PC-3 (cell line): Measurements from ENCODE around the gene INCA1. TPM values are rescaled to one million over a fixed set of nuclear protein-coding genes. Genes with fewer than 3 reads are reported as not detected.

ENCODE experiments used
- ATAC-seq: fragments of 200-7000 bp; cut with Tn5 transposase; 2 replicates; pipeline ENCODE4 v1.9.1; 2020; ENCODE audit warnings: mild to moderate bottlenecking, moderate library complexity
- BruUV-seq: library from RNA; stranded (reverse); fragments of 400-500 nt; replicated peaks from 2 replicates; lab custom pipeline; 2021; lab: Mats Ljungman, UMichigan
- CTCF ChIA-PET: fragments of 300-600 bp; sonication (Branson Sonifier 250); formaldehyde crosslinking; loops from one replicate; lab custom pipeline; 2022; ENCODE audit warnings: antibody characterized with exemption; lab: Charles Lee
- POLR2A ChIA-PET: fragments of 300-600 bp; sonication (Branson Sonifier 250); formaldehyde crosslinking; loops from one replicate; lab custom pipeline; 2022; ENCODE audit warnings: antibody characterized with exemption; ENCODE audit not compliant: unreplicated experiment; lab: Charles Lee
- DNase-seq: peaks from one replicate; pipeline ENCODE4 v3.0.0-alpha.2; 2015
- H2AFZ ChIP-seq: fragments of 300-600 bp; sonication (generic); 2 replicates; pipeline ENCODE4 v1.6.0; 2016; ENCODE audit warnings: antibody characterized with exemption, low read length
- H3F3A ChIP-seq: fragments of 300-600 bp; sonication (generic); one replicate; pipeline ENCODE4 v1.6.0; 2017; ENCODE audit warnings: antibody characterized with exemption, low read length, control low read depth, mild to moderate bottlenecking; ENCODE audit not compliant: unreplicated experiment
- H3K27ac ChIP-seq: fragments of 300-600 bp; sonication (generic); 2 replicates; pipeline ENCODE4 v1.5.1; 2016; ENCODE audit warnings: mild to moderate bottlenecking, low read length
- H3K27me3 ChIP-seq: fragments of 300-600 bp; sonication (generic); 2 replicates; pipeline ENCODE4 v1.6.1; 2016; ENCODE audit warnings: low read length, mixed read lengths
- H3K36me3 ChIP-seq: fragments of 300-600 bp; sonication (generic); 2 replicates; pipeline ENCODE4 v1.6.1; 2016; ENCODE audit warnings: low read depth, mixed run types, low read length, mixed read lengths
- H3K4me1 ChIP-seq: fragments of 300-600 bp; sonication (generic); 2 replicates; pipeline ENCODE4 v1.5.1; 2016; ENCODE audit warnings: low read length; ENCODE audit not compliant: insufficient read depth
- H3K4me2 ChIP-seq: fragments of 300-600 bp; sonication (generic); 2 replicates; pipeline ENCODE4 v1.6.0; 2016; ENCODE audit warnings: low read length
- H3K4me3 ChIP-seq: fragments of 300-600 bp; sonication (generic); 2 replicates; pipeline ENCODE4 v1.5.1; 2016; ENCODE audit warnings: mild to moderate bottlenecking, low read length, mixed read lengths
- H3K79me2 ChIP-seq: fragments of 300-600 bp; sonication (generic); 2 replicates; pipeline ENCODE4 v1.6.1; 2017; ENCODE audit warnings: low read length, mixed read lengths
- H3K9ac ChIP-seq: fragments of 300-600 bp; sonication (generic); 2 replicates; pipeline ENCODE4 v1.6.0; 2016; ENCODE audit warnings: mild to moderate bottlenecking, low read length
- H3K9me2 ChIP-seq: fragments of 300-600 bp; sonication (generic); replicated peaks from 2 replicates; pipeline ENCODE4 v1.6.1; 2016; ENCODE audit warnings: mixed run types, low read length, mixed read lengths
- H3K9me3 ChIP-seq: fragments of 300-600 bp; sonication (generic); 2 replicates; pipeline ENCODE4 v1.6.1; 2016; ENCODE audit warnings: low read length, mixed read lengths
- H4K20me1 ChIP-seq: fragments of 300-600 bp; sonication (generic); 2 replicates; pipeline ENCODE4 v1.6.1; 2016; ENCODE audit warnings: low read length, mixed read lengths
- EZH2 ChIP-seq: fragments of 300-600 bp; sonication (generic); IDR thresholded peaks from one replicate; pipeline ENCODE4 v1.6.1; 2017; ENCODE audit warnings: antibody characterized with exemption, mild to moderate bottlenecking, low read length; ENCODE audit not compliant: unreplicated experiment
- EZH2phosphoT487 ChIP-seq: fragments of 300-600 bp; sonication (generic); IDR thresholded peaks from 2 replicates; pipeline ENCODE4 v1.6.1; 2018; ENCODE audit warnings: mild to moderate bottlenecking, antibody characterized with exemption, low read length, borderline replicate concordance
- intact Hi-C: fragments of 100-400 bp; cut with micrococcal nuclease; formaldehyde crosslinking; loops from 2 replicates; pipeline ENCODE4 v1.9.0; 2023
- total RNA-seq: library from RNA; depleted of rRNA; stranded (reverse); fragments of >200 nt; gene quantifications from 2 replicates; pipeline ENCODE4 v1.2.3, GENCODE V29; 2014
- TF ChIP-seq, protein P1 (sequence below): fragments of 300-600 bp; sonication (generic); conservative IDR thresholded peaks from 2 replicates; pipeline ENCODE4 v1.5.1; 2017; ENCODE audit warnings: antibody characterized with exemption, low read depth, mild to moderate bottlenecking, low read length

Gene INCA1
- total RNA-seq, 1 experiment from 2014 or later: not detected

GRCh38 chr17:5019475-5019956 is 22.2 kb upstream of the INCA1 start:
- POLR2A ChIA-PET: no interaction called here
- H2AFZ ChIP-seq: no peak overlapping the region
- CTCF ChIA-PET: no interaction called here

DNA sequence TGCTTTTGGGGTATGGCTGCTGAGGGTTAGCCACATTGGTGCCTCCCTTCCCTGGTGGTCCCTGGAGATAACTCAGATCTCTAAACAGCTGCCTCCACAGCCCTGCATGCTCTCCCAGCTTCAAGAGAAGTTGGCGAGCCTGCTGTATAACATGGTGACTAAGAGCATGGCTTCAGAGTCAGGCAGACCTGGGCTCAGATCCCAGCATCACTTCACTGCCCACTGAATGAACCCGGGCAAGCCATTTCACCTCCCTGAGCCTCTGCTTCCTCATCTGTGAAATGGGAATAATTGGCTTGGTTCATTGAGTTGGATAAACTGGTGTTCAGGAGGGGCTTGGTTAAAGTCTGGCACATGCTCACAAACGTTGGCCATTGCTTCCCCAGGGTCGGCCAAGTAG is 17.0 kb upstream of the INCA1 start:
- Histone ChIP-seq H3K27me3 (no peaks in the 10 kb centered on the region), H3K4me2 (no peak overlapping the region), H3K9ac (no peak overlapping the region), H3K36me3 (peaks cover 3% of the 10 kb centered on the region; the same call in 1 of the 2 replicates), H3K9me3 (no peaks in the 10 kb centered on the region), H4K20me1 (no peaks in the 10 kb centered on the region), H3K4me3 (no peak overlapping the region), H3K4me1 (no peaks in the 10 kb centered on the region), H3K9me2 (no peaks in the 10 kb centered on the region), H2AFZ (no peak overlapping the region), H3K79me2 (no peaks in the 10 kb centered on the region), H3F3A (no peaks in the 10 kb centered on the region), H3K27ac (no peak overlapping the region)
- ChIA-PET CTCF (no interaction called here), POLR2A (no interaction called here)
- intact Hi-C loops: no loop called here
- DNase-seq (no peak), ATAC-seq (no peak)
- TF ChIP-seq EZH2 (no peak), EZH2phosphoT487 (no peak)
- TF ChIP-seq, protein P1, sequence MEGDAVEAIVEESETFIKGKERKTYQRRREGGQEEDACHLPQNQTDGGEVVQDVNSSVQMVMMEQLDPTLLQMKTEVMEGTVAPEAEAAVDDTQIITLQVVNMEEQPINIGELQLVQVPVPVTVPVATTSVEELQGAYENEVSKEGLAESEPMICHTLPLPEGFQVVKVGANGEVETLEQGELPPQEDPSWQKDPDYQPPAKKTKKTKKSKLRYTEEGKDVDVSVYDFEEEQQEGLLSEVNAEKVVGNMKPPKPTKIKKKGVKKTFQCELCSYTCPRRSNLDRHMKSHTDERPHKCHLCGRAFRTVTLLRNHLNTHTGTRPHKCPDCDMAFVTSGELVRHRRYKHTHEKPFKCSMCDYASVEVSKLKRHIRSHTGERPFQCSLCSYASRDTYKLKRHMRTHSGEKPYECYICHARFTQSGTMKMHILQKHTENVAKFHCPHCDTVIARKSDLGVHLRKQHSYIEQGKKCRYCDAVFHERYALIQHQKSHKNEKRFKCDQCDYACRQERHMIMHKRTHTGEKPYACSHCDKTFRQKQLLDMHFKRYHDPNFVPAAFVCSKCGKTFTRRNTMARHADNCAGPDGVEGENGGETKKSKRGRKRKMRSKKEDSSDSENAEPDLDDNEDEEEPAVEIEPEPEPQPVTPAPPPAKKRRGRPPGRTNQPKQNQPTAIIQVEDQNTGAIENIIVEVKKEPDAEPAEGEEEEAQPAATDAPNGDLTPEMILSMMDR: no peak
- no TSS peak for BruUV-seq

More at GRCh38 chr17:5019475-5019956, 22.2 kb upstream of the INCA1 start:
- Histone ChIP-seq H3K9ac (no peak overlapping the region), H3K9me3 (no peaks in the 10 kb centered on the region), H3K4me2 (no peak overlapping the region), H3K9me2 (no peaks in the 10 kb centered on the region), H4K20me1 (no peaks in the 10 kb centered on the region), H3K79me2 (no peaks in the 10 kb centered on the region), H3K27ac (no peak overlapping the region), H3K4me1 (no peaks in the 10 kb centered on the region), H3K27me3 (no peaks in the 10 kb centered on the region), H3F3A (no peaks in the 10 kb centered on the region), H3K4me3 (no peak overlapping the region), H3K36me3 (peaks cover 9% of the 10 kb centered on the region; the same call in 1 of the 2 replicates)
- ATAC-seq (peak; percentile 37; the same call in 1 of the 2 replicates), DNase-seq (peak; percentile 4)
- TF ChIP-seq, protein P1: no peak; the same call in 1 of the 2 replicates
- TF ChIP-seq EZH2 (no peak), EZH2phosphoT487 (no peak)
- intact Hi-C loops: no loop called here
- no TSS peak for BruUV-seq

DNA sequence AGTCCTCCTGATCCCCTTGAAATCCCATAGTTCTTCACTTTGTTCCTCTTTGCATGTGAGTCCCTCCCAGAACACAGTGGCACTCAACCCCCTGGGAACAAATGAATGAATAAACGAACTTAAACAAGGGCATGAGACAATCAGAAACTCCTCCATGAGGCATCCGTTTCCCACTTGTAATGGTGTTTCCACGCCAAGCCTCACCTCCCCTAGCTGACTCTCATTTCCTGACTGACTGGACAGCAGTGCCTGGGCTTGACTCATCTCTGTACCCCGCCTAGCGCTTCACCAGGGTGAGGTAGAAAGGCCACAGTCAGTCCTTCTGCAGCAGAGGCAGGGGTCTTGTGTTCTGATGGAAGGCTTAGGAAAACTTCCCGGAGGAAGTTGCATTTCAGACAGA is 14.6 kb upstream of the INCA1 start:
- peak; percentile 14 for DNase-seq
- no peaks in the 10 kb centered on the region for H3F3A ChIP-seq
- H3K4me2 ChIP-seq: no peak overlapping the region
- H2AFZ ChIP-seq: no peak overlapping the region
- H3K4me1 ChIP-seq: no peaks in the 10 kb centered on the region
- CTCF ChIA-PET: no interaction called here
- no peak overlapping the region for H3K4me3 ChIP-seq
- TF ChIP-seq EZH2: no peak
- TF ChIP-seq, protein P1: no peak
- no peak for TF ChIP-seq EZH2phosphoT487
- POLR2A ChIA-PET: interaction anchor here (0.6 kb wide), 1 partner anchor 24 kb away, joined by 3 read pairs; no protein-coding TSS in a partner anchor
- no peaks in the 10 kb centered on the region for H3K9me3 ChIP-seq
- peak; percentile 59 for ATAC-seq
- no peaks in the 10 kb centered on the region for H3K9me2 ChIP-seq
- BruUV-seq: no TSS peak
- H3K9ac ChIP-seq: no peak overlapping the region
- no peaks in the 10 kb centered on the region for H3K79me2 ChIP-seq
- intact Hi-C loops: no loop called here
- no peaks in the 10 kb centered on the region; the same call in 1 of the 2 replicates for H3K36me3 ChIP-seq
- H4K20me1 ChIP-seq: no peaks in the 10 kb centered on the region
- no peaks in the 10 kb centered on the region for H3K27me3 ChIP-seq
- H3K27ac ChIP-seq: no peak overlapping the region
